HepG2 (cell line): ENCODE results near the gene NCLN. TPM values are rescaled to one million over a fixed set of nuclear protein-coding genes. Genes with fewer than 3 reads are reported as not detected.

Experiments
- DNMT3B ChIP-seq: conservative IDR thresholded peaks from 2 replicates; pipeline ENCODE4 v1.6.1; 2016; ENCODE audit warnings: missing biosample characterization, control low read depth
- ETV6 ChIP-seq: sonication (generic); formaldehyde crosslinking; conservative IDR thresholded peaks from 2 replicates; pipeline ENCODE4 v1.4.0; 2020; ENCODE audit warnings: missing genetic modification reagents
- GRHL1 ChIP-seq: sonication (generic); formaldehyde crosslinking; conservative IDR thresholded peaks from 2 replicates; pipeline ENCODE4 v1.8.0; 2022; ENCODE audit warnings: missing genetic modification reagents
- MAFG ChIP-seq: sonication (generic); formaldehyde crosslinking; IDR thresholded peaks from 2 replicates; pipeline ENCODE4 v1.5.1; 2020; ENCODE audit warnings: mild to moderate bottlenecking, missing genetic modification reagents
- MBD4 ChIP-seq: IDR thresholded peaks from 2 replicates; pipeline ENCODE4 v1.6.1; 2012; ENCODE audit warnings: low read length, inconsistent platforms, borderline replicate concordance
- NKX3-1 ChIP-seq: sonication (generic); formaldehyde crosslinking; IDR thresholded peaks from 2 replicates; pipeline ENCODE4 v1.5.0; 2020; ENCODE audit warnings: missing genetic modification reagents
- PHF20 ChIP-seq: sonication (generic); formaldehyde crosslinking; IDR thresholded peaks from 2 replicates; pipeline ENCODE4 v1.5.0; 2020; ENCODE audit warnings: mild to moderate bottlenecking, missing genetic modification reagents
- RARA ChIP-seq: IDR thresholded peaks from 2 replicates; pipeline ENCODE4 v1.6.1; 2016; ENCODE audit warnings: missing genetic modification reagents, missing compliant biosample characterization
- SYNCRIP ChIP-seq: fragments of 200-400 bp; formaldehyde crosslinking; IDR thresholded peaks from 2 replicates; pipeline ENCODE4 v1.6.1; 2018; ENCODE audit warnings: mild to moderate bottlenecking, low read depth, low read length; ENCODE audit not compliant: insufficient read depth
- TCF12 ChIP-seq, 2 experiments: fragments of 450-650 bp in 1 of 2; sonication (generic) in 1 of 2; formaldehyde crosslinking in 1 of 2; IDR thresholded peaks; 2 replicates each; pipeline versions ENCODE4 v1.6.1 to v1.8.0; 2017 to 2022; ENCODE audit warnings: antibody characterized with exemption in 1 of 2, mild to moderate bottlenecking in 1 of 2, missing genetic modification reagents in 1 of 2, moderate library complexity in 1 of 2
- ZNF24 ChIP-seq: fragments of 450-650 bp; IDR thresholded peaks from 2 replicates; pipeline ENCODE4 v1.6.1; 2017; ENCODE audit warnings: antibody characterized with exemption, mild to moderate bottlenecking
- ZNF335 ChIP-seq: sonication (generic); formaldehyde crosslinking; IDR thresholded peaks from 2 replicates; pipeline ENCODE4 v1.4.0; 2020; ENCODE audit warnings: missing genetic modification reagents
- ZNF75D ChIP-seq: sonication (generic); formaldehyde crosslinking; IDR thresholded peaks from 2 replicates; pipeline ENCODE4 v1.8.1; 2023; ENCODE audit warnings: missing genetic modification reagents, mild to moderate bottlenecking, borderline replicate concordance
- ZSCAN21 ChIP-seq: sonication (generic); formaldehyde crosslinking; IDR thresholded peaks from 2 replicates; pipeline ENCODE4 v1.8.0; 2022; ENCODE audit warnings: mild to moderate bottlenecking, missing genetic modification reagents, moderate library complexity, borderline replicate concordance
- polyA plus RNA-seq, 8 experiments: library from polyadenylated mRNA; depleted of rRNA in 3 of 8; stranded (reverse) in 7 of 8; unstranded in 1 of 8; fragments of >200 nt; fragmentation: Illumina TruSeq in 4 of 8; extraction: Trizol in 4 of 8; gene quantifications; 2 replicates each; pipeline versions ENCODE4 v1.2.1 to v1.2.3, GENCODE V29; 2011 to 2016; ENCODE audit warnings: low read depth in 4 of 8, missing spikeins in 1 of 8, mixed read lengths in 1 of 8; ENCODE audit not compliant: insufficient read depth in 1 of 8
- total RNA-seq, 5 experiments: library from RNA; depleted of rRNA; stranded (reverse); fragments of >200 nt; fragmentation: Illumina TruSeq; extraction: Trizol; gene quantifications; 2 replicates each; pipeline ENCODE4 v1.2.3, GENCODE V29; 2016; ENCODE audit warnings: low read depth in 1 of 5
- TF ChIP-seq, protein P1 (sequence below): sonication (generic); formaldehyde crosslinking; conservative IDR thresholded peaks from 2 replicates; pipeline ENCODE4 v1.8.0; 2022; ENCODE audit warnings: mild to moderate bottlenecking, moderate library complexity, missing genetic modification reagents
- TF ChIP-seq, protein P2 (sequence below): sonication (generic); formaldehyde crosslinking; conservative IDR thresholded peaks from 2 replicates; pipeline ENCODE4 v1.4.0; 2020; ENCODE audit warnings: missing genetic modification reagents
- TF ChIP-seq, protein P3 (sequence below): sonication (generic); formaldehyde crosslinking; IDR thresholded peaks from 2 replicates; pipeline ENCODE4 v1.4.0; 2020; ENCODE audit warnings: missing genetic modification reagents
- TF ChIP-seq, protein P4 (sequence below): sonication (generic); formaldehyde crosslinking; IDR thresholded peaks from 2 replicates; pipeline ENCODE4 v1.8.0; 2022; ENCODE audit warnings: mild to moderate bottlenecking, missing genetic modification reagents, moderate library complexity
- TF ChIP-seq, protein P5 (sequence below): sonication (generic); formaldehyde crosslinking; IDR thresholded peaks from 2 replicates; pipeline ENCODE4 v1.5.1; 2020; ENCODE audit warnings: missing genetic modification reagents, mild to moderate bottlenecking, borderline replicate concordance

NCLN gene
- total and polyA plus RNA-seq, 2 of the 13 experiments (the other 11 are each of a cell fraction or from before 2014, with no cell fraction given): 42.6 to 56.0 TPM

- TF ChIP-seq, protein P1, sequence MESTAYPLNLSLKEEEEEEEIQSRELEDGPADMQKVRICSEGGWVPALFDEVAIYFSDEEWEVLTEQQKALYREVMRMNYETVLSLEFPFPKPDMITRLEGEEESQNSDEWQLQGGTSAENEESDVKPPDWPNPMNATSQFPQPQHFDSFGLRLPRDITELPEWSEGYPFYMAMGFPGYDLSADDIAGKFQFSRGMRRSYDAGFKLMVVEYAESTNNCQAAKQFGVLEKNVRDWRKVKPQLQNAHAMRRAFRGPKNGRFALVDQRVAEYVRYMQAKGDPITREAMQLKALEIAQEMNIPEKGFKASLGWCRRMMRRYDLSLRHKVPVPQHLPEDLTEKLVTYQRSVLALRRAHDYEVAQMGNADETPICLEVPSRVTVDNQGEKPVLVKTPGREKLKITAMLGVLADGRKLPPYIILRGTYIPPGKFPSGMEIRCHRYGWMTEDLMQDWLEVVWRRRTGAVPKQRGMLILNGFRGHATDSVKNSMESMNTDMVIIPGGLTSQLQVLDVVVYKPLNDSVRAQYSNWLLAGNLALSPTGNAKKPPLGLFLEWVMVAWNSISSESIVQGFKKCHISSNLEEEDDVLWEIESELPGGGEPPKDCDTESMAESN: no peak
- TF ChIP-seq, protein P2, sequence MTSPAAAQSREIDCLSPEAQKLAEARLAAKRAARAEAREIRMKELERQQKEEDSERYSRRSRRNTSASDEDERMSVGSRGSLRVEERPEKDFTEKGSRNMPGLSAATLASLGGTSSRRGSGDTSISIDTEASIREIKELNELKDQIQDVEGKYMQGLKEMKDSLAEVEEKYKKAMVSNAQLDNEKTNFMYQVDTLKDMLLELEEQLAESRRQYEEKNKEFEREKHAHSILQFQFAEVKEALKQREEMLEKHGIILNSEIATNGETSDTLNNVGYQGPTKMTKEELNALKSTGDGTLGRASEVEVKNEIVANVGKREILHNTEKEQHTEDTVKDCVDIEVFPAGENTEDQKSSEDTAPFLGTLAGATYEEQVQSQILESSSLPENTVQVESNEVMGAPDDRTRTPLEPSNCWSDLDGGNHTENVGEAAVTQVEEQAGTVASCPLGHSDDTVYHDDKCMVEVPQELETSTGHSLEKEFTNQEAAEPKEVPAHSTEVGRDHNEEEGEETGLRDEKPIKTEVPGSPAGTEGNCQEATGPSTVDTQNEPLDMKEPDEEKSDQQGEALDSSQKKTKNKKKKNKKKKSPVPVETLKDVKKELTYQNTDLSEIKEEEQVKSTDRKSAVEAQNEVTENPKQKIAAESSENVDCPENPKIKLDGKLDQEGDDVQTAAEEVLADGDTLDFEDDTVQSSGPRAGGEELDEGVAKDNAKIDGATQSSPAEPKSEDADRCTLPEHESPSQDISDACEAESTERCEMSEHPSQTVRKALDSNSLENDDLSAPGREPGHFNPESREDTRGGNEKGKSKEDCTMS: 0 out of 2 replicates have a peak, but pooled peaks have one; percentile 36
- TF ChIP-seq, protein P3, sequence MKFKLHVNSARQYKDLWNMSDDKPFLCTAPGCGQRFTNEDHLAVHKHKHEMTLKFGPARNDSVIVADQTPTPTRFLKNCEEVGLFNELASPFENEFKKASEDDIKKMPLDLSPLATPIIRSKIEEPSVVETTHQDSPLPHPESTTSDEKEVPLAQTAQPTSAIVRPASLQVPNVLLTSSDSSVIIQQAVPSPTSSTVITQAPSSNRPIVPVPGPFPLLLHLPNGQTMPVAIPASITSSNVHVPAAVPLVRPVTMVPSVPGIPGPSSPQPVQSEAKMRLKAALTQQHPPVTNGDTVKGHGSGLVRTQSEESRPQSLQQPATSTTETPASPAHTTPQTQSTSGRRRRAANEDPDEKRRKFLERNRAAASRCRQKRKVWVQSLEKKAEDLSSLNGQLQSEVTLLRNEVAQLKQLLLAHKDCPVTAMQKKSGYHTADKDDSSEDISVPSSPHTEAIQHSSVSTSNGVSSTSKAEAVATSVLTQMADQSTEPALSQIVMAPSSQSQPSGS (CRISPR knock-in tag): 0 out of 2 replicates have a peak, but pooled peaks have one; percentile 34
- no peak for TF ChIP-seq ETV6 (CRISPR knock-in tag)
- TF ChIP-seq, protein P4, sequence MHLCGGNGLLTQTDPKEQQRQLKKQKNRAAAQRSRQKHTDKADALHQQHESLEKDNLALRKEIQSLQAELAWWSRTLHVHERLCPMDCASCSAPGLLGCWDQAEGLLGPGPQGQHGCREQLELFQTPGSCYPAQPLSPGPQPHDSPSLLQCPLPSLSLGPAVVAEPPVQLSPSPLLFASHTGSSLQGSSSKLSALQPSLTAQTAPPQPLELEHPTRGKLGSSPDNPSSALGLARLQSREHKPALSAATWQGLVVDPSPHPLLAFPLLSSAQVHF (CRISPR knock-in tag): no peak; the same call in 1 of the 2 replicates
- TF ChIP-seq GRHL1 (CRISPR knock-in tag): no peak
- TF ChIP-seq DNMT3B (CRISPR knock-in tag): no peak; the same call in 1 of the 2 replicates
- TF ChIP-seq NKX3-1 (CRISPR knock-in tag): 0 out of 2 replicates have a peak, but pooled peaks have one; percentile 36
- peak; percentile 89 for TF ChIP-seq ZSCAN21 (CRISPR knock-in tag)
- TF ChIP-seq ZNF24: no peak
- TF ChIP-seq, protein P5, sequence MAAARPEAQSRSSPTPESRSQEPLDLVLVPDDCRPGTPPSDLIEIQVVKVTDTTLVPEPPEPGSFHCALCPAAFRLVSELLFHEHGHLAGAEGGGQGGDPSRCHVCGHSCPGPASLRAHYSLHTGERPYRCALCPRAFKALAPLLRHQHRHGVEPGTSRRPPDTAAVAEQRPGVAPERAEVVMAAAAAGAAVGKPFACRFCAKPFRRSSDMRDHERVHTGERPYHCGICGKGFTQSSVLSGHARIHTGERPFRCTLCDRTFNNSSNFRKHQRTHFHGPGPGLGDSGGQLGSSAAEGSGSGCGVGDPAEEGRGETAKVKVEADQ (CRISPR knock-in tag): no peak
- peak; percentile 55; the same call in 1 of the 2 replicates for TF ChIP-seq RARA (CRISPR knock-in tag)
- no peak for TF ChIP-seq ZNF75D (CRISPR knock-in tag)
- no peak for TF ChIP-seq MAFG (CRISPR knock-in tag)
- no peak for TF ChIP-seq PHF20 (CRISPR knock-in tag)
- TF ChIP-seq MBD4: no peak
- no peak for TF ChIP-seq ZNF335
- no peak for TF ChIP-seq SYNCRIP
- TF ChIP-seq TCF12 (IDR thresholded peaks at IDR 0.05): no peak
- TF ChIP-seq TCF12 (CRISPR knock-in tag; IDR thresholded peaks at IDR 0.05): no peak
These were observed 58.3 kb downstream of the NCLN start (continued) for GRCh38 chr19:3243819-3244700.
